A673 (cell line): ENCODE measurements around the gene FRMD4B. TPM values are rescaled to one million over a fixed set of nuclear protein-coding genes. Genes with fewer than 3 reads are reported as not detected.
A peak's percentile ranks its signal among the peaks of the same experiment; 100 is the strongest.

Source experiments
- BruUV-seq: library from RNA; stranded (reverse); fragments of 400-500 nt; replicated peaks from 2 replicates; lab custom pipeline; 2021; lab: Mats Ljungman, UMichigan
- CTCF ChIA-PET: fragments of 300-600 bp; sonication (Branson Sonifier 250); formaldehyde crosslinking; loops from one replicate; lab custom pipeline; 2022; ENCODE audit warnings: antibody characterized with exemption; lab: Charles Lee
- POLR2A ChIA-PET: fragments of 300-600 bp; sonication (Branson Sonifier 250); formaldehyde crosslinking; loops from one replicate; lab custom pipeline; 2022; ENCODE audit warnings: antibody characterized with exemption; ENCODE audit not compliant: low non-redundant PET; lab: Charles Lee
- DNase-seq: peaks from one replicate; pipeline ENCODE4 v3.0.0-alpha.2; 2015; ENCODE audit warnings: low spot score
- H3K27ac ChIP-seq: fragments of 200-600 bp; sonication (generic); 2 replicates; pipeline ENCODE4 v1.5.1; 2016; ENCODE audit warnings: mixed run types, low read depth, mild to moderate bottlenecking, mixed read lengths, antibody characterized with exemption, low read length; ENCODE audit not compliant: poor library complexity, severe bottlenecking
- H3K27me3 ChIP-seq: fragments of 200-600 bp; sonication (generic); replicated peaks from 2 replicates; pipeline ENCODE4 v1.6.1; 2017; ENCODE audit warnings: mixed run types, low read depth, mild to moderate bottlenecking, mixed read lengths, antibody characterized with exemption, low read length; ENCODE audit not compliant: insufficient read depth, poor library complexity
- H3K36me3 ChIP-seq: fragments of 200-600 bp; sonication (generic); 2 replicates; pipeline ENCODE4 v1.6.1; 2016; ENCODE audit warnings: mixed run types, mild to moderate bottlenecking, mixed read lengths, antibody characterized with exemption, low read length; ENCODE audit not compliant: insufficient read depth, poor library complexity, severe bottlenecking
- H3K4me1 ChIP-seq: fragments of 200-600 bp; sonication (generic); 2 replicates; pipeline ENCODE4 v1.6.1; 2017; ENCODE audit warnings: mixed run types, mild to moderate bottlenecking, mixed read lengths, antibody characterized with exemption, low read length; ENCODE audit not compliant: insufficient read depth, poor library complexity, severe bottlenecking
- H3K4me3 ChIP-seq: fragments of 200-600 bp; sonication (generic); 2 replicates; pipeline ENCODE4 v1.5.1; 2016; ENCODE audit warnings: low read depth, mixed run types, mild to moderate bottlenecking, mixed read lengths, low read length; ENCODE audit not compliant: poor library complexity, severe bottlenecking
- H3K9me3 ChIP-seq: fragments of 200-600 bp; sonication (generic); 2 replicates; pipeline ENCODE4 v1.6.1; 2016; ENCODE audit warnings: mixed run types, low read depth, mild to moderate bottlenecking, mixed read lengths, antibody characterized with exemption, low read length; ENCODE audit not compliant: poor library complexity, severe bottlenecking
- CTCF ChIP-seq: fragments of 300-800, 200-600 bp; sonication (generic); conservative IDR thresholded peaks from 2 replicates; pipeline ENCODE4 v1.5.1; 2017; ENCODE audit warnings: low read depth, mild to moderate bottlenecking, antibody characterized with exemption, low read length, moderate library complexity, mixed read lengths
- EZH2 ChIP-seq: fragments of 200-600 bp; sonication (generic); IDR thresholded peaks from 2 replicates; pipeline ENCODE4 v1.6.1; 2017; ENCODE audit warnings: borderline replicate concordance, low read depth, mild to moderate bottlenecking, mixed read lengths, antibody characterized with exemption, low read length; ENCODE audit not compliant: poor library complexity, severe bottlenecking
- intact Hi-C: fragments of 100-400 bp; cut with micrococcal nuclease; formaldehyde crosslinking; loops from one replicate; pipeline ENCODE4 v1.10.0; 2022; ENCODE audit not compliant: unreplicated experiment
- total RNA-seq: library from RNA; stranded (reverse); gene quantifications from 2 replicates; pipeline ENCODE4 v1.2.3, GENCODE V29; 2021

Gene FRMD4B
- total RNA-seq, 1 experiment from 2014 or later, result 0.21 TPM

- CTCF ChIA-PET, result no interaction called here
- POLR2A ChIA-PET, result no interaction called here
- Histone ChIP-seq H3K27ac (no peak overlapping the region), H3K4me1 (no peaks in the 10 kb centered on the region), H3K4me3 (no peak overlapping the region), H3K9me3 (no peaks in the 10 kb centered on the region), H3K36me3 (no peaks in the 10 kb centered on the region), H3K27me3 (no peaks in the 10 kb centered on the region)
- intact Hi-C loops, result loop anchor here (5.0 kb wide), 3 partner anchors 248 to 508 kb away; no protein-coding TSS in a partner anchor
- BruUV-seq, result no TSS peak
- TF ChIP-seq EZH2, result no peak
- TF ChIP-seq CTCF, result no peak
- DNase-seq, result no peak
Measured at GRCh38 chr3:69164296-69164695, 221.6 kb downstream of the FRMD4B start.

- H3K4me1 ChIP-seq, result no peaks in the 10 kb centered on the region
- intact Hi-C loops, result loop anchor here (5.0 kb wide), 3 partner anchors 250 to 510 kb away; no protein-coding TSS in a partner anchor
- no peak overlapping the region for H3K27ac ChIP-seq
- TF ChIP-seq EZH2, result no peak
- TF ChIP-seq CTCF, result no peak
- POLR2A ChIA-PET, result no interaction called here
- no peak for DNase-seq
- CTCF ChIA-PET, result interaction anchor here (1.7 kb wide), 1 partner anchor 144 kb away, joined by 7 read pairs; no protein-coding TSS in a partner anchor
- no peaks in the 10 kb centered on the region for H3K9me3 ChIP-seq
- BruUV-seq, result no TSS peak
- no peaks in the 10 kb centered on the region for H3K36me3 ChIP-seq
- no peak overlapping the region for H3K4me3 ChIP-seq
- no peaks in the 10 kb centered on the region for H3K27me3 ChIP-seq
Measured at GRCh38 chr3:69162308-69162980, 223.4 kb downstream of the FRMD4B start.

- H3K4me1 ChIP-seq, result no peaks in the 10 kb centered on the region
- TF ChIP-seq CTCF, result peak; percentile 72
- TF ChIP-seq EZH2, result no peak
- no peak overlapping the region for H3K4me3 ChIP-seq
- no peaks in the 10 kb centered on the region for H3K27me3 ChIP-seq
- ChIA-PET CTCF (interaction anchor here (1.7 kb wide), 1 partner anchor 145 kb away, joined by 7 read pairs; no protein-coding TSS in a partner anchor), POLR2A (no interaction called here)
- H3K9me3 ChIP-seq, result no peaks in the 10 kb centered on the region
- H3K27ac ChIP-seq, result no peak overlapping the region
- intact Hi-C loops, result loop anchor here (2.0 to 5.0 kb wide), 4 partner anchors 145 to 511 kb away; no protein-coding TSS in a partner anchor
- BruUV-seq, result no TSS peak
- H3K36me3 ChIP-seq, result no peaks in the 10 kb centered on the region
- DNase-seq, result peak; percentile 32
Measured at GRCh38 chr3:69161587-69162307, 224.1 kb downstream of the FRMD4B start.
